HEK293T (cell line): ENCODE measurements around the gene TRIP4.

Experiments
- CTCF ChIA-PET: fragments of 350-600 bp; formaldehyde crosslinking; extraction: SDS; loops from one replicate; lab custom pipeline; 2021; ENCODE audit warnings: antibody characterized with exemption, inconsistent platforms; lab: Yijun Ruan, JAX
- POLR2A ChIA-PET: fragments of 350-600 bp; formaldehyde crosslinking; extraction: SDS; loops from one replicate; lab custom pipeline; 2020; ENCODE audit warnings: antibody characterized with exemption, inconsistent platforms; lab: Yijun Ruan, JAX
- DNase-seq: peaks from one replicate; pipeline ENCODE4 v3.0.0; 2012; ENCODE audit warnings: mixed read lengths; ENCODE audit errors: extremely low spot score
- ARNT ChIP-seq: fragments of 450-650 bp; IDR thresholded peaks from 2 replicates; pipeline ENCODE4 v1.6.1; 2017; ENCODE audit warnings: mild to moderate bottlenecking
- BHLHE40 ChIP-seq: fragments of 450-650 bp; IDR thresholded peaks from 2 replicates; pipeline ENCODE4 v1.6.1; 2016; ENCODE audit warnings: mild to moderate bottlenecking, moderate library complexity, borderline replicate concordance
- CTBP1 ChIP-seq: fragments of 450-650 bp; IDR thresholded peaks from 2 replicates; pipeline ENCODE4 v1.6.1; 2016; ENCODE audit warnings: borderline replicate concordance
- ELF4 ChIP-seq: fragments of 450-650 bp; IDR thresholded peaks from 2 replicates; pipeline ENCODE4 v1.6.1; 2017; ENCODE audit warnings: antibody characterized with exemption
- FOXA1 ChIP-seq: fragments of 450-650 bp; IDR thresholded peaks from 2 replicates; pipeline ENCODE4 v1.6.1; 2016; ENCODE audit warnings: mild to moderate bottlenecking
- FOXK2 ChIP-seq: fragments of 450-650 bp; IDR thresholded peaks from 2 replicates; pipeline ENCODE4 v1.6.1; 2016; ENCODE audit warnings: mild to moderate bottlenecking
- FOXM1 ChIP-seq: fragments of 450-650 bp; IDR thresholded peaks from 2 replicates; pipeline ENCODE4 v1.6.1; 2017; ENCODE audit warnings: mild to moderate bottlenecking, borderline replicate concordance
- HDGF ChIP-seq: fragments of 450-650 bp; IDR thresholded peaks from 2 replicates; pipeline ENCODE4 v1.6.1; 2017; ENCODE audit warnings: antibody characterized with exemption, borderline replicate concordance
- L3MBTL2 ChIP-seq: fragments of 450-650 bp; conservative IDR thresholded peaks from 2 replicates; pipeline ENCODE4 v1.6.1; 2016; ENCODE audit warnings: mild to moderate bottlenecking
- LEF1 ChIP-seq: fragments of 450-650 bp; IDR thresholded peaks from 2 replicates; pipeline ENCODE4 v1.6.1; 2017; ENCODE audit warnings: mild to moderate bottlenecking, borderline replicate concordance
- NFRKB ChIP-seq: fragments of 450-650 bp; IDR thresholded peaks from 2 replicates; pipeline ENCODE4 v1.6.1; 2016; ENCODE audit warnings: mild to moderate bottlenecking, moderate library complexity
- PKNOX1 ChIP-seq: fragments of 450-650 bp; IDR thresholded peaks from 2 replicates; pipeline ENCODE4 v1.6.1; 2016
- SP1 ChIP-seq: fragments of 450-650 bp; IDR thresholded peaks from 2 replicates; pipeline ENCODE4 v1.6.1; 2017
- SUZ12 ChIP-seq: fragments of 450-650 bp; IDR thresholded peaks from 2 replicates; pipeline ENCODE4 v1.6.1; 2016; ENCODE audit warnings: mild to moderate bottlenecking
- TARDBP ChIP-seq: fragments of 450-650 bp; IDR thresholded peaks from 2 replicates; pipeline ENCODE4 v1.6.1; 2016
- ZNF384 ChIP-seq: fragments of 450-650 bp; IDR thresholded peaks from 2 replicates; pipeline ENCODE4 v1.6.1; 2016

TRIP4 gene

DNA sequence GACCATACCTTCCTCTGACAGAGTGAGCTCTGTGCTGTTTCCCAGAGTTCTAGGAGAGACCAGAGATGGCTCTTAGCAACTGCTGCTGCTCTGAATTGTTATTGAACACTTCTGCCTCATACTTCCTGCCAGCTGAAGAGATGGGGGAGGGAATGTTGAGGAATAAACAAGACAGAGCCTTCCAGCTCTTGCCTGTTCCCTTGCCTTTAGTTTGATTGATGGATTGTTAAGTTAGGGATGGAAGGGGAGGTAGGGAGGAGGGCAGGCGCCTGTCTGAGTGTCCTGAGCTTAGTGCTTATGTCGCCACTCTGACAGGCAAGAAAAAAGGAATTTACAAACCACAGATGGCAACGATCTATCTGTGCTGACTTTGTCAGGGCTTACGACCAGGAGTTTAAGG, 115.6 kb downstream of the TRIP4 start:
- ChIA-PET CTCF (interaction anchor here (0.7 kb wide), 1 partner anchor 42 kb away, joined by 3 read pairs; no protein-coding TSS in a partner anchor), POLR2A (no interaction called here)
- no peak for DNase-seq
- peak; percentile 14; the same call in 1 of the 2 replicates for TF ChIP-seq PKNOX1
- TF ChIP-seq TARDBP: no peak

GRCh38 chr15:64503640-64504039, 116.0 kb downstream of the TRIP4 start:
- no peak for DNase-seq
- ChIA-PET CTCF (interaction anchor here (0.7 kb wide), 1 partner anchor 42 kb away, joined by 3 read pairs; no protein-coding TSS in a partner anchor), POLR2A (no interaction called here)
- no peak for TF ChIP-seq TARDBP
- no peak for TF ChIP-seq SUZ12
- TF ChIP-seq LEF1: no peak
- TF ChIP-seq FOXA1: no peak
- TF ChIP-seq CTBP1: no peak
- no peak for TF ChIP-seq ELF4
- TF ChIP-seq NFRKB: no peak
- TF ChIP-seq HDGF: no peak
- TF ChIP-seq FOXM1: no peak
- TF ChIP-seq PKNOX1: no peak
- TF ChIP-seq FOXK2: no peak
- no peak for TF ChIP-seq ZNF384
- no peak for TF ChIP-seq BHLHE40
- TF ChIP-seq SP1: no peak
- no peak for TF ChIP-seq L3MBTL2
- no peak for TF ChIP-seq ARNT
